NCI-H187 treated with DMSO at 0.1 percent for 48 hours (cell line): ENCODE data around the gene KIF3A.

Source experiments
- DNase-seq: peaks from one replicate; lab custom pipeline; 2025; lab: John Stamatoyannopoulos, UW

KIF3A gene

DNA sequence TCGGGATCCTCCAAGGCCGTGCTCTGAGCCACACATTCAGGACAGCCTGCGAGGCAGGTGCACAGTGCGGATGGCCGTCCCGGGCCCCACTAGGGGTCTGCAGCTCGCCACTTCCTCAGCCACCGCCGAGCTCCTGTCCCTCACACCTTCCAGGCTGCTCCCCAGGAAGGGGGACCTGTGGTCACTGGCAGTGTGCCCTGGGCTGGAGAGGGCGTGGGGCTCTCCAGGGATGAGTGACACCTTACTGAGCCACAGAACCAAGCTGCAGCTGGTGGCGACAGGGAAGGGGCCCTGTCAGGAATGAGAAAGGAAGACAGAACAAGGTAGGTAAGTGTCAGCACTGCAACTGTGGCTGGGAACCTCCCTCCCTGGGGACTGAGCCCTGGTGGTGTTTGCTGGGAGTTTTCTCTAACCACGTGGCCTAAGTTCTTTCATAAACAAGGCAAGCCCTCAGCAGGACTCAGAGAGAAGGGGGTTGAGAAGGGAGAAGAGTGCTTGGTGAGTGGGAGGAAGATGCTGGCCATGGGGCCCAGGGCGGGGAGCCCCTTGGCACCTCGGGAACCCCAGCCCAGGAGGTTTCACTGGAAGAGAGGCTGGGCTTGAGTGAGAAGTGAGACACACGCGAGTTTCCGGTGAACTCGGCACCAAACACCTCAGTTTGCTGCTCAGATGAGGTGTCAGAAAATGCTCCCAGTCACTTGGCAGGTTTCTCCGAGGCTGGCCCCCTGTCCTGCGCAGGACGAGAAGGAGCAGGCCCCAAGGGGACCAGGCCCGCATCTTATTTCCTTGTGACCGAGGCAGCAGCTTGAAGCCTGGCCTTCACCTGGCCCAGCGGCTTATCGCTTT lies 74.2 kb downstream of the KIF3A start:
- DNase-seq = no peak

DNA sequence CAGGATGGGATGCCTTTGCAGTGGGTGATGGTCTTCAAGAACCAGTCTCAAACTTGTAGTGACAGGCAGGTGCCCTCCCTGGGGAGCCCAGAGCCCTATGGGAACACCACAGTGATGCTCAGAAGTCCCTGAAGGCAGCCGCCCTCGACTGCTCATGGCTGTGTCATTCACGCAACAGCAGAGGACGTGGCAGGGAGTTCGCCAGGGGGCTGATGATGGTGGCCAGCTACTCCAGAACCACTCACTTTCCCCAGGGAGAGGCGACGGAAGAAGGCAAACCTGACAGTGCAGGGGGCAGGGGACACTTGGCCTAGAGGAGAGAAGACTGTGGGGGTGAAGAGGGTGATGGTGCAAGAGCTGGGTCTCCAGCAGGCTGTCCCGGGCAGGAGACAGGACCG lies 75.3 kb downstream of the KIF3A start:
- no peak for DNase-seq

DNA sequence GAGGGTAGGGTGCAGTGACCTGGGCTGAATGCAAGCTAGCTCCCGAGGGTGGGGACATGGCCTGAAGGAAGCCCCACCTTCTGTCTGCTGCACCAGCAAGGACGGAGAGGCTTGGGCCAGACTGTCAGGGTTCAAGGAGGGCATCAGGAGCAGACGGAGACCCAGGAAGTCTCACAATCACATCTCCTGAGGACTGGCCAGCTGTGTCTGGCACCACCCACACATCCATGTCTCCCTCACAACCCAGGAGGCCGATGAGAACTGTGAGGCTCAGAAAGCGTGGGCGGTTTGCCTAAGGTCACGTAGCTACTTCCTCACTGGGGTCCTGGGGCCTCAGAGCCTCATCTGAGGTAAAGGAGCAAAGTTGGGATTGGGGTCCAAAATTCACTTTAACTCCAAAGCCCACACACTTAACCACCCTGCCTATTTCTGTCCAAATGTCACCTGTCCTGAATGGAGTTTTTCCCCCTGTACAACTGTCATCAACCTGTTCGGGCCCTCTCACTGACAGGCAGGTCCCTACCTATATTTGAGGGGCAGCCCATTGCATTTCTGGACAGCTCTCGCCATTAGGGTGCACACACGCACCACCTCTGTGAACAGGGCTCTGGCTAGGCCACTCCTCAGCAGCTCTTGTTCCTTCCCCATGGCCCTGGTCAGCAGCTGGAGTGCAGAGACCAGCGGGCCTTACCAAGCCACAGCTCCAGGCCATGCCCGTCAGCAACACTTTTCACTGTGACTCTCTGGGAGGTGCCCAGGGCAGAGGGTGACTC lies 75.9 kb downstream of the KIF3A start:
- no peak for DNase-seq

DNA sequence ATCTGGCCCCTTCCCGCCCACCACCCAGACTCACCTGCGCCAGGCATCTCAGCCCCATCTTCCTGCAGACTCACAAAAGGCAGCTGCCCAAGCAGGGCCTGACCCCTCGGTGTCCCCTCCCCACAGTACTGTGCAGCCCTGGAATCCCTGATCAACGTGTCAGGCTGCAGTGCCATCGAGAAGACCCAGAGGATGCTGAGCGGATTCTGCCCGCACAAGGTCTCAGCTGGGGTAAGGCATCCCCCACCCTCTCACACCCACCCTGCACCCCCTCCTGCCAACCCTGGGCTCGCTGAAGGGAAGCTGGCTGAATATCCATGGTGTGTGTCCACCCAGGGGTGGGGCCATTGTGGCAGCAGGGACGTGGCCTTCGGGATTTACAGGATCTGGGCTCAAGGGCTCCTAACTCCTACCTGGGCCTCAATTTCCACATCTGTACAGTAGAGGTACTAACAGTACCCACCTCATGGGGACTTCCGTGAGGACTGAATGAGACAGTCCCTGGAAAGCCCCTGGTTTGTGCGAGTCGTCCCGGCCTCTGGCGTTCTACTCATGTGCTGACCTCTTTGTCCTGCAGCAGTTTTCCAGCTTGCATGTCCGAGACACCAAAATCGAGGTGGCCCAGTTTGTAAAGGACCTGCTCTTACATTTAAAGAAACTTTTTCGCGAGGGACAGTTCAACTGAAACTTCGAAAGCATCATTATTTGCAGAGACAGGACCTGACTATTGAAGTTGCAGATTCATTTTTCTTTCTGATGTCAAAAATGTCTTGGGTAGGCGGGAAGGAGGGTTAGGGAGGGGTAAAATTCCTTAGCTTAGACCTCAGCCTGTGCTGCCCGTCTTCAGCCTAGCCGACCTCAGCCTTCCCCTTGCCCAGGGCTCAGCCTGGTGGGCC lies 77.5 kb downstream of the KIF3A start:
- no peak for DNase-seq

DNA sequence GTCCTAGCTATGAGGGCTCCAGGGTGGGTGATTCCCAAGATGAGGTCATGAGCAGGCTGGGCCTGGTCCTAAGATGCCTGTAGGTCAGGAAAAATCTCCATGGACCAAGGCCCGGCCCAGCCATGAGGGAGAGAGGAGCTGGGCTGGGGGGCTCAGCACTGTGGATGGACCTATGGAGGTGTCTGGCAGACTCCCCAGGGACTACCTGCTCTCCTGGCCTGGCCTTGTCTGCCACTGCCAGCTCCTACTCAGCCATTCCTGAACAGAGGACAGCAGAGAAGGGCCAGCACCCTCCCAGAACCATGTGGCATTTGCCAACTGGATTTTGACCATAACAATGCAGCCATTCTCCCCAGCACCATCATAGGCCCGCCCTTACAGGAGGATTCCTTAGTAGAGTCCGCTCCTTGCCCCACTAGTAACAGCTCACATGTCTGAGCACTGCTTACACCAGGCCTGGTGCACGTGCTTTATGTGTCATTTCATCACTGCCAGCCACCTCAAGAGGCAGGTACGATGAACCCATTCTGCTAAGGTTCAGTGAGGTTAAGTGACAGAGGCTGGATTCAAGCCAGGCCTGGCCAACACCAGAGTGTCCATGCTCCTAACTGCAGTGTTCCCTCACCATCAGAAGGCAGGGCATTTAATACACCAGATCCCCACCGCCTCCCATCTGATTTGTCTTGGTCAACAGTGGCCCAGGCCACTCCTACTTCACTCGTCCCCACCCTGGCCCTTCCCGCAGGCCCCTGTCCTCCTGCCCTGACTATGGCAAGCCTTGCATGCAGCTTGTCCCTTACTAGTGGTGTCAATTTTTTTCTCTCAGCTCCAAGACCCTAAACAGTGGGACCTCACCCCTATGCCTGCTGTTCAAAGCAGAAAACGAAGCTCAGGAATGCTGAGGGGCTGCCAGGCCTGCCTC lies 78.7 kb downstream of the KIF3A start:
- no peak for DNase-seq

DNA sequence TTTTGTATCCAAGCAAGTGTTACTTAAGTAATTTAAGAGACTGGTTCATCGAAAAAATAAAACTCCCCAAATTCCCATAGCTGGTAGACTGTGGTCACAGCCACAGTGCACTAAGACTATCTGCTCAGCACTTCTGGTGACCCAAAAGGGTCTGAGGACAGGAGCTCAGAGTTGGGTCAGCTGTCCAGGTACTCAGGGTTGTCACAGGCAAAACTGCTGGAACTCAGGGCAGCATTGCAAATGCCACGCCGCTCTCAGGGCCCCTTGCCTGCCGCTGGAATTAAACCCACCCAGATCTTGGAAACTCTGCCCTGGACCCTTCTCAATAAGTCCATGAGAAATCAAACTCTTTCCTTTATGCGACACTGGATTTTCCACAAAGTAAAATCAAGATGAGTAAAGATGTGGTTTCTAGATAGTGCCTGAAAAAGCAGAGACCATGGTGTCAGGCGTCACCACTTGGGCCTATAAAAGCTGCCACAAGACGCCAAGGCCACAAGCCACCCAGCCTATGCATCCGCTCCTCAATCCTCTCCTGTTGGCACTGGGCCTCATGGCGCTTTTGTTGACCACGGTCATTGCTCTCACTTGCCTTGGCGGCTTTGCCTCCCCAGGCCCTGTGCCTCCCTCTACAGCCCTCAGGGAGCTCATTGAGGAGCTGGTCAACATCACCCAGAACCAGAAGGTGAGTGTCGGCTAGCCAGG lies 79.5 kb downstream of the KIF3A start, which contains the start of gene IL13:
IL13 (plus strand) TSS at position 498 of the 705 bp plus-strand sequence; CDS start at position 512, 14 bp downstream.
- no peak for DNase-seq

DNA sequence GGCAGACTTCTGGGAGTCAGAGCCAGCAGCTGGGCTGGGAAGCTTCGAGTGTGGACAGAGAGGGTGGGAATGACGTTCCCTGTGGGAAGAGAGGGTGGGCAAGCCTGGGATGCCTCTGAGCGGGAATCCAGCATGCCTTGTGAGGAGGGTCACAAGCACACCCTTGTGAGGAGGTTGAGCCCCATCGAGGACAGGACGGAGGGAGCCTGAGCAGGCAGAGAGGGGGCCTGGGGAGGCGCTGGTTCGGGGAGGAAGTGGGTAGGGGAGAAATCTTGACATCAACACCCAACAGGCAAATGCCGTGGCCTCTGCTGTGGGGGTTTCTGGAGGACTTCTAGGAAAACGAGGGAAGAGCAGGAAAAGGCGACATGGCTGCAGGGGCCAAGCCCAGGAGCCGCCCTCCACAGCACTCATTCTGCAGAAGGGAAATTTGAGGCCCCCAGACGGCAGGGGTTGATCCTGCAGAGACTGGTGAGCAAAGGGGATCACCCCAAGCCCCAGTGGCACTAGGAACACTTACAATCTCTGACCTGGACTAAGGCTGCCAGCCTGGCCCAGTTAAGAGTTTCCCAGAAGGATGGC lies 80.5 kb downstream of the KIF3A start:
- DNase-seq = no peak

DNA sequence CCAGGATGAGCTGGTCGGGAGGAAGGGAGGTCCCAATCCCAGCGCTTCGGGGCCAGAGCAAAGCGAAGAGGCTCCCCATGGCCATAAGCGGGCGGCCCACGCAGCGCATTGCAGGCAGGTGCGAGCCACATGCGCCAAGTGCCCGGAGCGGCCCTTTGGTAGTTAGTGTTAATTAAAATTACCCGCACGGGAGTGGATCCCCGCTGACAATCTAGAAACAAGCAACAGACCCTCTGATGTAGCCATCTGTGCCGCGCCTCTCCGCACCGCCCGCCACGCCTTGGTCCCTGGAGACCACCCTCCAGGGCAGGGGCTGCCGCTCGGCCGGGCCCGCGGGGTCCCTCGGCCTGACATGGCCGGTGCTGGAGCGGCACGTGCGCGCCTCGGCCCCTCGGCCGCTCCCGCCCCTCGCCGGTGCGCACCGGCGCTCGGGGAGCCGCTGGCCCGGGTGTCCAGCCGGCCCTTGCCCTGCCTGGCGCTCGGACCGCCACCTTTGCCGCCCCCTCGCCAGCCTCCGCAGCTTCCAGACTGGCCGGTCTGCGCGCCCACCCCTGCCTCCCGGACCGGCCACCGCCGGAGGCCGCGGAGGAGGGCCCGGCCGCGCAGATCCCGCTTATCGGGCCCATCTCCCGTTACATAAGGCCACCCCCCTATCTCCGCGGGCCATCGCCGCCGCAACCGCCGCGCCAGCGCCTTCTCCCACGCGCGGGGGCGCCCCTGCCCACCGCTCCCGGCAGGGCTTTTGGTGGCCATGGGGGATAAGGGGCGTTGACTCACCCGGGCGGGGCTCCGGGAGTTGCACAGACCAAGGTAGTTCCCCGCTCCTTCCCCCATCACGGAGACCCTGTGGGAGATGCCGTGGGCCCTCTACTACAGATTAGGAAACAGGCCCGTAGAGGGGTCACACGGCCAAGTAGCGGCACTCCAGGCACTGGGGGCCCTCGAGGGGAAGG lies 81.2 kb downstream of the KIF3A start:
- no peak for DNase-seq

DNA sequence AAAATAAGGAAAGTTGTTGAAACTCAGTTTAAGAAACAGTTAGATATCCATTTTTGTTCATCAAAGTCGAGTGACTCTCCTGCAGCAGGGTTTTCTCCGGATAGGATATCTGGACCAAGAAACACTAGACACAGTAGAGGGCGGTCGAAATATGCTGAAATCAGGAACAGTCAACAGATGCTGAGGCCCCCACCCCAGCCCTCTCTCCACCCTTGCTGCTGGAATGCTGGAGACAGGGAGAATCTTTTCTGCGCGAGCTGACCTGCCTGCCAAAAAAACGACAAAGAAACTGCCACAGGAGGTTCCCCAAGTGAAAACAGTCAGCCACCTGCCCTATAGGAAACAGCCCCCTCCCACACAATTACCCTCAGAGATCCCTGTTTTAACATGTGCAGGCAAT lies 83.6 kb downstream of the KIF3A start:
- no peak for DNase-seq

DNA sequence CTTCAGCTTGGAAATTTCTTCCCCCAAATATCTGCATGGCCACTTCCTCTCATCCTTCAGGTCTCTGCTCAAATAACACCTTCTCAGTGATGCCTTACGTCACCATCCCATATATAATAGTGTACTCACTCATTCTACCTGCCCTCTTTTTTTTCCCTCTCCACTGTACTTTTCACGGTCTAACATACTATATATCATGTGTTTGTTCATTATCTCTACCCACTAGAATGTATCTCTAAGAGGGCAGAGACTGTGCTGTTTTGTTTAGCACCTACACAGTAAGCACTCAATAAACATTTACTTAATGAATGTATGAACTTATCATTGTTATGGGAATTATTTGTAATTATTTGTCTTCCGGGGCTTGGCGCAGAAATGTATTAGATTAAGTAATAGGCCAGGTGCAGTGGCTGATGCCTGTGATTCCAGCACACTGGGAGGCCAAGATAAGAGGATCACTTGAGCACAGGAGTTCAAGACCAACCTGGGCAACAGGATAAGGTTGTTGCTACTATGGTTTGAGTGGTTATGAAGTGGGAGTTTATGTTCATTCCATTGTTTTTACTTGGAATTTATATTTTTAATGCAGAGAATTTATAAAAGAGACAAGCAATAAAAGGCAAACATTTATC lies 85.4 kb downstream of the KIF3A start:
- DNase-seq = no peak

DNA sequence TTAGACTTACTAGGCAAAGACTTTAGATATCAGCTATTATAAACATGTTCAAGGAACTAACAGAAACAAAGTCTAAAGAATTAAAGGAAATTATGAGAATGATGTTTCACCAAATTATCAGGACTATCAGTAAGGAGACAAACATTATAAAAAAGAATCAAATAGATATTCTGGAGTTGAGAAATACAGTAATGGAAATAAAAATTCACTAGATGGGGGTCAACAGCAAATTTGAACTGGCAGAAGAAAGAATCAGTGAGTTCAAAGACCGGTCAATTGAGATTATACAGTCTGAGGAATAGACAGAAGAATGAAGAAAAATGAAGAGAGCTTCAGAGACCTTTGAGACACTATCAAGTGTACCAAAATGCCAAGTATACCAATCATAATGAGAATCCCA lies 89.0 kb downstream of the KIF3A start:
- DNase-seq = no peak

DNA sequence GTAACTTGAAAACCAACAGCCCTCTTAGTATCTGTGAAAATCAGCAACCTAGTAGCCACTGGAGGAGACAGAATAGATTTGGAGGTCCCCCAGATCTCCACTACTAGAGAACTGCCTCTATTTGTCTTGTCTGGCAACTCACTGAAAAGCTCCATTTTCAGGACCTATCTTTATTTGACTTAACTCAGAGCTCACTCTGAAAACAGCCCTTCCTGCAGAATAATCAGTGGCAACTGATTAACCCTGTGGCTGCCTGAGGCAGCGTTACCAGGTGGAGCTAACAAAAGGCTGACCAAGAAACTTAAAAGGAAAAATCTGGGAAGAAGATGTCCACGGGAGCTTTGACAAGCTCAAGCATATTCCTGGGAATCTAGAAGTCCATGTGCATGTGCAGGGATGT lies 89.9 kb downstream of the KIF3A start:
- no peak for DNase-seq

DNA sequence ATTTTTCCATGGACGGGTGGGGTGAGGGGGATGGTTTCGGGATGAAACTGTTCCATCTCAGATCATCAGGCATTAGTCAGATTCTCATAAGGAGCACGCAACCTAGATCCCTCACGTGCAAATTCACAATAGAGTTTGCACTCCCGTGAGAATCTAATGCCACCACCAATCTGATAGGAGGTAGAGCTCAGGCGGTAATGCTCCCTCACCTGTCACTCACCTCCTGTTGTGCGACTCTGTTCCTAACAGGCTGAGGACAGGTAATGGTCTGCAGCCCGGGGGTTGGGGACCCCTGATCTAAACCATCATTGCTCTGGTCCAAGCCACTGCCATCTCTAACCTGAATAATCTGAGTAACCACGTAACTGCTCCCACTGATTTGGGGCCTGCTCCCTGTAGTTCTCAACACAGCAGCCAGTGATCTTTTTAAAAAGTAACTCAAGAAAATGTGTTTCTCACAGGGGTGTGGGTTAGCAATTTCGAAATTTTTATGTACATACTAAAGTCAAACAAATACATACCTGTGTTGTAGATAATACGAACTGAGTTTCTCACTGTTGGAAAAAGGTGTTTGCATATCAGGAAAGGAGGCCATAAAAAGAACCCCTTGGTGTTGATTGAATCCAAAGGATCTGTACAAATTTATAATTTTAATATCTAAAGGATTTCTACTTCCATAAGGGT lies 90.6 kb downstream of the KIF3A start:
- no peak for DNase-seq

DNA sequence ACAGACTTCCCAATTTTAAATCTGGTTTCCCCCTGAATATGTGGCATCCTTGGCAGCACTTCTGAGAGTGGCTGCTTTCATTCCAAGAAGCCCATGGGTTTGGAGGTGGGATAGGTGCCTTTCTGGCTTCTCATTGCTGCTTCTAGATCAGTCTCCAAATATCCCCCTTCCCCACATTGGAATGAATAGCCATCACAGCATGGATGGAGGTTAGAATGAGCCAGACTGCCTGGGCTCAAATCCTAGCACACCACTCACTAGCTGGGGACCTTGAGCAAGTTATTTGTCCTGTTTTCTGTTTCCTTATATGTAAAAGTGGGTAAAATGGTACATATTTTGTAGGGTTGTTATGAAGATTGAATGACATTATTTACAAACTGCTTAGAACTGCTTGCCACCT lies 93.2 kb downstream of the KIF3A start:
- no peak for DNase-seq
